Right kidney (tissue), 1 donor: Measurements from ENCODE around the gene TMEM87B.
A peak's percentile ranks its signal among the peaks of the same experiment; 100 is the strongest.
"Not testable (repeated sequence)": the region's sequence is repeated elsewhere in the genome, so short reads cannot be mapped to it uniquely, and the experiment has no call there.

Experiments used
- DNase-seq: peaks from one replicate; pipeline ENCODE4 v3.0.0-alpha.2; 2016

TMEM87B gene

GRCh38 chr2:112129060-112129459 is 74.0 kb downstream of the TMEM87B start:
- no peak for DNase-seq

DNA sequence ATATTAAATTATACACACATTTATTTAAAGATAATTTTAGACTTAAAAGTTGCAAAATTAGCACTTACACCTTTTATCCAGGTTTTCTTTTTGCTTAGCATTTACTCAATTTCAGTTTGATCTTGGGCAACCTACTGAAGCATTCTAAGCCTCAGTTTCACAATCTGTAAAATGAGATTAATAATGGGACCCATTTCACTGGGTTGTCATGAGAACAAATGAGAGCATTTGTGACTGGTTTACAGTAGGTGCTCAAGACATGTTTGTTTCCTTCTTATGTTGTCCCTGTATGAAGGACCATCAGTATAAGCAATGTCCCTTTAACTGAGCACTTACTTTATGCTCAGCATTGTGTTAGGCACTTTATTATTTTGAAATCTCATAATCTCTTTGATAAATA is 78.3 kb downstream of the TMEM87B start:
- no peak for DNase-seq

GRCh38 chr2:112134120-112134519 is 79.1 kb downstream of the TMEM87B start:
- DNase-seq = no peak

DNA sequence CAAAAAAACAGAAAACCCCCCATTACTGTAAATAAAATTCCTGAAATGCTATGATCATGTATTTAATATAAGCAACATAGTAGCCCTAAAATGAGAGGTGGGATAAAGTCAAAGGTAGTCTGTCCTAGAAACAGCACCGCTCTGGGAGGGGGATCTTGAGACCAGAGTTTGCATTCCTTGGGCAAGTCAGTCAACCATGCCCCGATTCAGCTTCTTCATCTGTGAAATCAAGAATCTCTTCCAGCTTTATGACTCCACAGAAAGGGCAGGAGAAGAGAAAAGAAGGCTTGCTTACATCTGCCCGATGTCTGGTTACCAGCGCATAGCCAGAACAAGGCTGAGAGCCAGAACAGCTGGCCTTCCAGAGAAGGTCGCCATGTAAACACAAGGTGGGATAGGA is 81.0 kb downstream of the TMEM87B start:
- no peak for DNase-seq

- no peak for DNase-seq
Measured at GRCh38 chr2:112137516-112138158, 82.6 kb downstream of the TMEM87B start.

DNA sequence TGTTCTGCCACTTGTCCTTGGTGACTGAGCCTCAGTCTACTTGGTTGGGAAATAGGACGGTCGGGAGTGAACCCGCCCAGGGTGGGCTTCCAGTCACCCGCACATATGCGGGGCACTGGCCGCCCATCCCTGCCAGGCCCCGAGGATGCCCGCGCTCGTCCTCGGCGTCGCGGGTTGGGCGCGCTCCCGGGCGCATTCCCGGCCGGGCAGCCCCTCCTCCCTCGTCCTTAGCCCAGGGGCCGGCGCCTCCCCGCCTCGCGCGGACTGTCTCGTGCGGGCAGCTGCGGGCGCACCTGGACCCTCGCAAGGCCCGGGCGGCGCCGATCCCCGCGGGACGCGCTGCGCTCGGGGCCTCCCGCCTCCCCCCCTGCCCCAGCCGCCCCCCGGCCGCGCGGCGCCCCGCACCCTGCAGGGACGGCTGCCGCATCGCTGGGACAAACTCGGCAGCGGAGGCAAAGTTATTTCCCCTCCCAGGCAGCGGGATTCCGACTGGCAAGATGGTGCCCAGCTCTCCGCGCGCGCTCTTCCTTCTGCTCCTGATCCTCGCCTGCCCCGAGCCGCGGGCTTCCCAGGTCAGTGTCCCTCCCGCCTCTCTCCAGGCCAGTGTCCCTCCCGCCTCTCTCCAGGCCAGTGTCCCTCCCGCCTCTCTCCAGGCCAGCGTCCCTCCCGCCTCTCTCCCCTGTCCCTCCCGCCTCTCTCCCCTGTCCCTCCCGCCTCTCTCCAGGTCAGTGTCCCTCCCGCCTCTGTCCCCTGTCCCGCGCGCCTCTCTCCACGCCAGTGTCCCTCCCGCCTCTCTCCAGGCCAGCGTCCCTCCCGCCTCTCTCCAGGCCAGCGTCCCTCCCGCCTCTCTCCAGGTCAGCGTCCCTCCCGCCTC is 83.3 kb downstream of the TMEM87B start, which contains the start of gene FBLN7:
Gene FBLN7, plus strand, starts transcription at position 227 of the 874 bp plus-strand sequence. Its CDS starts 271 bp downstream, at position 498.
- DNase-seq = peak; percentile 52

DNA sequence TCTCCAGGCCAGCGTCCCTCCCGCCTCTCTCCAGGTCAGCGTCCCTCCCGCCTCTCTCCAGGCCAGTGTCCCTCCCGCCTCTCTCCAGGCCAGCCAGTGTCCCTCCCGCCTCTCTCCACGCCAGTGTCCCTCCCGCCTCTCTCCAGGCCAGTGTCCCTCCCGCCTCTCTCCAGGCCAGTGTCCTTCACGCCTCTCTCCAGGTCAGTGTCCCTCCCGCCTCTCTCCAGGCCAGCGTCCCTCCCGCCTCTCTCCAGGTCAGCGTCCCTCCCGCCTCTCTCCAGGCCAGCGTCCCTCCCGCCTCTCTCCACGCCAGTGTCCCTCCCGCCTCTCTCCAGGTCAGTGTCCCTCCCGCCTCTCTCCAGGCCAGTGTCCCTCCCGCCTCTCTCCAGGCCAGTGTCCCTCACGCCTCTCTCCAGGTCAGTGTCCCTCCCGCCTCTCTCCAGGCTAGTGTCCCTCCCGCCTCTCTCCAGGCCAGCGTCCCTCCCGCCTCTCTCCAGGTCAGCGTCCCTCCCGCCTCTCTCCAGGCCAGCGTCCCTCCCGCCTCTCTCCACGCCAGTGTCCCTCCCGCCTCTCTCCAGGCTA is 84.1 kb downstream of the TMEM87B start:
- DNase-seq = not testable (repeated sequence)

DNA sequence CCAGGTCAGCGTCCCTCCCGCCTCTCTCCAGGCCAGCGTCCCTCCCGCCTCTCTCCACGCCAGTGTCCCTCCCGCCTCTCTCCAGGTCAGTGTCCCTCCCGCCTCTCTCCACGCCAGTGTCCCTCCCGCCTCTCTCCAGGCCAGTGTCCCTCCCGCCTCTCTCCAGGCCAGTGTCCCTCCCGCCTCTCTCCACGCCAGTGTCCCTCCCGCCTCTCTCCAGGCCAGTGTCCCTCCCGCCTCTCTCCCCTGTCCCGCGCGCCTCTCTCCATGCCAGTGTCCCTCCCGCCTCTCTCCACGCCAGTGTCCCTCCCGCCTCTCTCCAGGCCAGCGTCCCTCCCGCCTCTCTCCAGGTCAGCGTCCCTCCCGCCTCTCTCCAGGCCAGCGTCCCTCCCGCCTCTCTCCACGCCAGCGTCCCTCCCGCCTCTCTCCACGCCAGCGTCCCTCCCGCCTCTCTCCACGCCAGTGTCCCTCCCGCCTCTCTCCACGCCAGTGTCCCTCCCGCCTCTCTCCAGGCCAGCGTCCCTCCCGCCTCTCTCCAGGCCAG is 84.7 kb downstream of the TMEM87B start:
- DNase-seq = not testable (repeated sequence)

DNA sequence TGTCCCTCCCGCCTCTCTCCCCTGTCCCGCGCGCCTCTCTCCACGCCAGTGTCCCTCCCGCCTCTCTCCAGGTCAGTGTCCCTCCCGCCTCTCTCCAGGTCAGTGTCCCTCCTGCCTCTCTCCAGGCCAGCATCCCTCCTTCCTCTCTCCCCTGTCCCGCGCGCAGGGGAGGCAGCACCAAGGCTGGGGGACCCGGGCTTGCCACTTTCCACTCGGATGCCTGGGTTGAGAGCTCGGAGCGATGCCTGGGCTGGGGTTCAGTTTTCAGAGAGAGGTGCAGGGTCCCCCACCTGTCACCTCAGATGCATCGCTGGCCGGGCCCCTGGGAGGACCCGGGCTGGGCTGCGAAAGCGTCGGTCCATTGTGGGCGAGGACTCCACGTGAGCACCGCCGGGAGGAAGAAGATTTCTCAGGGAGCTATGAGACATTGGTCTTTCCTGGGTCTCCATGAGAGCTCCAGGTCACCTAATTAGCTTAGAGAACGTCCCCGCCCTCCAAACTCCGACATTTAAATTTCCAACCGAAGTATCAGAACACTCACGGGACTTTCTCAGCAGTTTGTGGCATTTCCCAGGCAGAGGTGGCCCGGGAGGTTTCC is 85.2 kb downstream of the TMEM87B start:
- DNase-seq = peak; percentile 63

DNA sequence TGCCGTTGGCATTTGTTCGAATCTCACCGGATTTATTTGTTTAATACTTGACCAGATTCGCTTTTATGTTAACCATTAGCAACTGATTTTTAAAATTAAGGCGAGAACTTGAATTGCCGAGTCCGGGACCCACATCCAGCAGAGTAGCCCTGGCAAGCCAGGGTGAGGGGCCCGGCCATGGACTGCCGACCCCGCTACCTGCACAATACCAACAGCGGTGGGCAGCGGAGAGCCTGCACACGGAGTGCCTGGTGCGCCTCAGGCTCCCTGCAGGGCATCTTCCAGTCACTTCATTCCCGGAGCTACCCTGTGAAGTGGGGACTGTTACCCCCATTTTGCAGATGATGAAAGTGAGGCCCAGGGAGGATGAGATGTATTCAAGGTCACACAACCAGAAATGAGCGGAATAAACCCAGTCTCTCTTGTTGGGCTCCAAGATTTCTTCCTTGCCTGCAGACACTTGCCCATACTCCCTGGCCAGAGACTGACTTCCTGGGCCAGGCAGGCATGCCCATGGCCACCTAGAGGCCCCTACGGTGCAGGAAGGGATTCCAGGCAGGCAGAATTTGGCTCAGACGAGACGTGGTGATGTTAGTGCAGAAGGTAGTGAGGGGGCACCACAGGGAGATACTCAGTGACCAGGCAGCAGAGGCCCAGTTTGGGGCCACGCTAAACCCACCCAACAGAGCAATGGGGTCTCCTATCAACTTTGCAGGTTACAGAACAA is 86.0 kb downstream of the TMEM87B start:
- no peak for DNase-seq

GRCh38 chr2:112141626-112142007 is 86.5 kb downstream of the TMEM87B start:
- no peak for DNase-seq

- no peak for DNase-seq
Measured at GRCh38 chr2:112142525-112143078, 87.5 kb downstream of the TMEM87B start.

DNA sequence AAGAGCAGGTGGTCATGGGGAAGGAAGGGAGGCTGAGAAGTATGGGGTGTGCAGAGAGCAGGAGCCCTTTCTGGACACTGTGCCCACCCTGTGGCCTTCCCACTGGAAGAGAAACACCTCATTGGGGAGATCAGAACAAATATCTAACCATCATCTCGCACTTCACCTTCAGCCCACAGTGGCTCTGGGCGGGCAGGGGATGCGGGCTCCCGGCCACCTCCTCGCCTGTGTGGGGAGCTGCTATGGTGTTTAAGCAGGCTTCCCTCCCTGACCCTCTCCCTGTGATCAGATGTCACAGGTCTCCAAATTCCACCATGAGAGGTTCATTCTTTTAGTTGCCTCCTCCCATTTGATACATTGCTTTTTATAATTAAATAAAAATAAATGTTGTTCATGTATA is 88.1 kb downstream of the TMEM87B start:
- no peak for DNase-seq

DNA sequence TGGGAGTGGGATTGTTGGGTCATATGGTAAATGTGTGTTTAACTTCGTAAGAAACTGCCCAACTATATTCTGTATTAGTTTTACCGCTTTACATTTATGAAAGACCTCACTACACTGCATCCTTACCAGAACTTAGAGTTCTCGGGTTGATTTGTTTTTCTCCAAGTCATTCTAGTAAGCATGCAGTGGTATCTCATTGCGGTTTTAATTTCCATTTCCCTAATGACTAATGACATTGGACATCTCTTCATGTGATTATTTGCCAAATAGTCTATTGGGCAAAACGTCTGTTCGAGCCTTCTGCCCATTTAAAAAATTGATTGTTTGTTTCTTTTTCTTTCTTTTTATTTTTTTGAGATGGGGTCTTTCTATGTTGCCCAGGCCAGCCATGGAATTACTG is 89.9 kb downstream of the TMEM87B start:
- DNase-seq = no peak

DNA sequence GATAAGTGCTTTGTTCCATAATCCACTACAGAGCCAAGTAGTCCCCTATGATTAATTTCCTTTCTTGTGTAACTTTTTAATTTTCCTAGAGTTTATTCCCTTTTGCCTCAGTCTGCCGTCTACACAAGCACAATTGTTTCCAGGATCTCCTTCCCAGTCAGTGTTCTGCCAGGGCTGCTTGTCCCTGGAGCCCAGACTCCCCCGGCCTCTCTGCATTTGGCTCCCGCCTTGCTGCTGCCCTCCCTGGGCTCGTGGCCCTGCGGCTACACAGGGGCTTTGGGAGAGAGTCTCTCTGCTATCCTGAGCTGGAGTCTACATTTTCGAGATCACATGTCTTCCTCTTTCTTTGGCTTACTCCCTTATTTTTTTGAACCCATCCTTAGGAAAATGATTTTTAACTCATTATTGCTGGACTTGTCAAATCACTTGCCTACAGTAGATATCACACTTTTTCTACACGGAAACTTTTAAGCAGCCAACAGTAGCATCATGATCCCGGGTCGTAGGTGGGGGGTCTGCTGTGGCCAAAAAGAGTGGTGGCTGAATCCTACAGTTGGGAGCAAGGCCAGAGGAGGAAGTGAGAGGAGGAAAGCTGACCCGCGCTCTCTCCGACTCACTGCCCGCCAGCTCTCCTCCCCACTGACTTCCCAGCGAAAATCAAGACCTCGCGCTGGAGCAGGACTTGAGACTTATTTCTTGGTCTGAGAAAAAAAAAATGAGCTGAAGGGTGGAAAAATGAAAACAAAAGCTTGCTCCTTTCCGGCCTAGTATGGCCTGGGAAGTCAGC is 92.5 kb downstream of the TMEM87B start:
- DNase-seq = peak; percentile 29

DNA sequence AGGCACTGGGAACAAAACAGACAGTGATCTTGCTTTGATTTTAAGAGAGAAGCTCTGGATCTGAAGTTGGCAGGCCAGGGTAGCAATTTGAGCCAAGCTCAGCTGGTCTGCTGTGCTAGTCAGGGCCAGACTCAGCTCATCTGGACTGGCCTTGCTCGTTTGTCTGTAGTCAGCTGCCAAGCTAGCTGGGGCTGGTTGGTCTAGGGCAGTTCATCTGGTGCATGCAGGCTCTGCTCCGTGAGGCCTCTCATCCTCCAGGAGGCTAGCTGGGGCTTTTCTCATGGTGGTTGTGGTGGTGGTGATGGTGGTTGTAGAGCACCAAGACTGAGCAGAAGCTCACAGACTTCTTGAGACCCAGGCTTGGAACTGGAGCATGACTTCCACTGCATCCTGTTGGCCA is 93.4 kb downstream of the TMEM87B start:
- DNase-seq = no peak

- no peak for DNase-seq
Measured at GRCh38 chr2:112149194-112149593, 94.1 kb downstream of the TMEM87B start.

- no peak for DNase-seq
Measured at GRCh38 chr2:112149866-112150435, 94.9 kb downstream of the TMEM87B start.

DNA sequence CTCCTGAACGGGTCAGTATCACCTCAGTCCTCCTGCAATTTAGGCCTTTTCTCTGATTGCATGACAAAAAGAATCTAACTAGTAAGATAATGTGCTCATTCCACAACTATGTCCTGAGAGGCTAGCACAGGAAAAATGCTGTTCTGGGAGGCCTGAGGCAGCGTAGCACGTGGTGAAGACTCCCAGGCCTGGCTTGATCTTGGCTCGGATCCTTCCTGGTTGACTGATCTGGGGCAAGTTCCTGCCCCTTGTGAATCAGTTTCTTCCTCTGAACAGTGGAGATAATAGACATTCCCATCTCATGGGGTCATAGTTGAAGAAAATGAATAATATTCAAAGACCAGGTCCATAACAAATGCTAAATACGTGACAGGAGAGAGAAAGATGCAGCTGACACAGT is 95.4 kb downstream of the TMEM87B start:
- no peak for DNase-seq

- DNase-seq = no peak
Measured at GRCh38 chr2:112150851-112151250, 95.8 kb downstream of the TMEM87B start.
